Stimulated activated CD8-positive, alpha-beta memory T cell treated with anti-CD3 and anti-CD28 coated beads, Interleukin-7, amount 100 ng/mL, for 4 hours (primary cell): ENCODE results near the gene LRRTM4.
"Not testable (repeated sequence)": the region's sequence is repeated elsewhere in the genome, so short reads cannot be mapped to it uniquely, and the experiment has no call there.

Experiments
- DNase-seq, 2 donors: peaks; one replicate each; pipeline ENCODE4 v3.0.0-alpha.2; 2020; ENCODE audit warnings: low read depth in 2 of 2

The LRRTM4 gene

GRCh38 chr2:77314721-77315120 lies 207.5 kb downstream of the LRRTM4 start:
- no peak for DNase-seq

DNA sequence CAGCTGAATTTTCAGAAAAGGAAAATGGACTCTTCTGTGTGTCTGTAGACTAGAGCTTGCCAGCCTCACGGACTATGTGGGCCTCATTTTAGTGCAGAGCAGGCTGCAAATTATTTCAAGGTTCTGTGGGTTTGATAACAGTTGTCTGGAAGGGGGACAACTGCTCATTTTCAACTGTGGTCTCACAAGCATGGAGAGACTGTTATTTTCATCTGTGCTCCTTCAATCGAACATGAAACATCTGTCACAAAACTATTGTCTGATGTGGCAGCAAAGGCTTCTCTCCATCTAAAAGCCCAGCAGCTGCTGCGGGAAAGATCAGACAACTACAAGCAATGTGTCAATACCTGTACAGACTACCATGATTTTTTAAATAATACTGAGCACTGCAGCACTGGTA lies 211.8 kb downstream of the LRRTM4 start:
- DNase-seq = no peak

- no peak for DNase-seq
These were observed 212.5 kb downstream of the LRRTM4 start for GRCh38 chr2:77309725-77310124.

GRCh38 chr2:77301441-77301840 lies 220.7 kb downstream of the LRRTM4 start:
- no peak for DNase-seq

DNA sequence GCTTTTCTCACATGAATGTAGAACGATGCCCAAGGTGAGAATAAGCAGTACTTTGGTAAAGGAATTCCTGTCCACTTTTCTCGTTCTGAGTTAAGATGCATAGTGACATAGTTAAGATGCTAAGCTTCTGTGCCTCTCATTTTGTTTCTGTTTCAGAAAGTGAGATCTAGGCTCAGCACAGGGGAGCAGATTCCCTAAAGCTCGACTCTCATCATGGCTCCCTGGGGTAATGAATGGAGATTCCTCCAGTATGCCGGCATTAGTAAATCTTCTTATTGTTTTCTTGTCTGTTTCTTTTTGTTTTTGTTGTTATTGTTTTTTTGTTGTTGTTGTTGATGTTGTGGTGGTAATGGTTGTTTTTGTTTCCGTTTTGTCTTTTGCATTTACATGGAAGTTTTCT lies 225.4 kb downstream of the LRRTM4 start:
- DNase-seq = no peak

DNA sequence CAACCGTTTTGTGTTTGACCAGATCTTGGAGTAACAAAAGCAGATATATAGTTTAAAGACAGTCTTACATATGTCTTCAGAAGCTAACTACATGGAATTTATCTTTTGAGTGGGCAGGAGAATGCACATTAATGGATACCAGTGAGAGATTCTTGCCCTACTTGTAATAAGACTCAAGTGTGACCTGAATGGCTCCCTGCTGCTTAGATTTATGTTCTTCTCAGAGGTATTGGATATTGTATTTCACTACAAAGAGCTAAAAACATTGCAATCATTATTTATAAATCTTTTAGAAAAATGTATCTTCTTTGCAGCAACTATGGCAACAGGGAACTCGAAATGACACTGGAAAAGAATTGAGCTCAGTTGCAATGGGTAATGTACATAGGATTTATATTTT lies 227.7 kb downstream of the LRRTM4 start:
- DNase-seq = no peak

GRCh38 chr2:77284353-77284752 lies 237.8 kb downstream of the LRRTM4 start:
- DNase-seq = no peak

DNA sequence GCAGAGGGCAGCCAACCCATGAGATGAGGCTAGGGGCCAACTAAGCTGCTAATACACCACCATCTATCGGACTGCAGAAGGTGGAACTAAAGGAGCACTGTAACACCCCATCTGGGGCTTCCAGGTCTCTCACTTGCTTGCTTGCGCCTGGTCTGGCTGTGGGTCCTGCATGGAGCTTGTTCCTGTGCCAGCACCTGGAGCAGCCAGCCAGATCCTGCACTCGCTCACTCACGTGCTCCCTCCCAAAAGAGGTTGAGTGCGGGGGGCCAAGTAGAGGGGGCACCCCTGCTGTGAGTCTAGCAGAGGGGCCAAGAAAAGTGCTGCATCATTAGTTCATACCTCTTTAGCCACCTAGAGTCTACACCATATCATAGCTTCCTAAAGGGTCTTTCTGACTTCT lies 250.9 kb downstream of the LRRTM4 start:
- DNase-seq = no peak

- no peak for DNase-seq
These were observed 251.7 kb downstream of the LRRTM4 start for GRCh38 chr2:77270433-77270832.

GRCh38 chr2:77268626-77269025 lies 253.6 kb downstream of the LRRTM4 start:
- no peak for DNase-seq

DNA sequence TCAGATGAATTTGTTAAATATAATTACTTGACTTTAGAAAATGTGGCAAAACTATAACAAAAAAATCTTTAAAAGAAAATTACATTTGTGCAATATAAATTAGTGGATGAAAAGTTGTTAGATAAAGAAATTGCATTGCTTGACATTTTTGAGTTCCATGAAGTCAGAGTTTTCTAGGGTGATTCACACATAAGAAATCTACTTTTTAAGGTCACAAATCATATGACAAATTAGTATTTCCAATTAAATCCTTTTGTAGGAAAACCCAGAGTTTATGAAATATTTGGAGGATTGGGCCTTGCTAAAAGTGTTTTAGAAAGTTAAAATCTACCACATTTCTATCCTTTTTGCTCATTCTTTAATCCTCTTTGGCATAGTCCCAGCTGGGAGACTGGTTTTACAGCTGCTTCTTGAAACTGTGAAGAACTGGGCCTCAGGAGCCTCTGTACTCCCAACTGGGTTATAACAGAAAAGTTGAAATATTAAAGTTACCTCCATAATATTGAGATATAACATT lies 289.2 kb downstream of the LRRTM4 start:
- no peak for DNase-seq

DNA sequence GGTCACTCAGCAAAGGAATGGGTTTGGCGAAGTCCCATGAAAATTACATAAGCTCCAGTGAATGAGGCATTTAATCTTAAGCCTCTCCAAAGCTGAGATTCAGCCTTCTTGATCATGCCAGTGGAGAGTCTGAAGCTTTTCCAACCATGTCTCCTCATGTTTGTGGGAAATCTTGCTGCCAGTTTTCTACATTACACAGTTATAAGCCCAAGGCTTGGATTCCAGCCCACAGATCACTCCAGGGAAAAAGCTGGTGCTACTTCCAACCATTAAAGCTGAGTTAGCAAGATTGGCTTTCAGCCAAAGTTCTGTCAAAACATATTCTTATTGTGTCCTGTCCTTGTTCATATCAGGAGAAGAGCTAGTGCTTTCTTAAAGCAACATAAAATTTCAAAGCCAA lies 293.8 kb downstream of the LRRTM4 start:
- DNase-seq = no peak

- no peak for DNase-seq
These were observed 311.5 kb downstream of the LRRTM4 start for GRCh38 chr2:77210725-77211124.

DNA sequence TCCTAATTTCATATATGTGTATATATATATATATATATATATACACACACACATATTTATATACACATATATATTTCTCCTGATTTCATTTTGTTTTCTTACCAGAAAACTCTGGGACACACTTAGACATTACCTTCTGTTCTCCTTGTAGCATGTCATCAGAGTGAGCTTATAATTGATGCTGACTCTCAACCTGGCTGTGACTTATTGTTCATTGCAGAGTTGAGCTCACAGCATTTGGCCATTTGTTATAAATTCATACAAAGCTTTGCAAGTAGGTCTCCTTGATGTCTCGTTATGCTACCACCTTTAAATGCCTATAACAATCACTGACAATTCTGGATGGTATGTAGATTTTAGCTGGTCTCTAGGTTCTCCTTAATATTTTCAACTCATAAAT lies 314.8 kb downstream of the LRRTM4 start:
- no peak for DNase-seq

- DNase-seq = no peak
These were observed 320.4 kb downstream of the LRRTM4 start for GRCh38 chr2:77201755-77202154.

- no peak for DNase-seq
These were observed 322.8 kb downstream of the LRRTM4 start for GRCh38 chr2:77199411-77199810.

DNA sequence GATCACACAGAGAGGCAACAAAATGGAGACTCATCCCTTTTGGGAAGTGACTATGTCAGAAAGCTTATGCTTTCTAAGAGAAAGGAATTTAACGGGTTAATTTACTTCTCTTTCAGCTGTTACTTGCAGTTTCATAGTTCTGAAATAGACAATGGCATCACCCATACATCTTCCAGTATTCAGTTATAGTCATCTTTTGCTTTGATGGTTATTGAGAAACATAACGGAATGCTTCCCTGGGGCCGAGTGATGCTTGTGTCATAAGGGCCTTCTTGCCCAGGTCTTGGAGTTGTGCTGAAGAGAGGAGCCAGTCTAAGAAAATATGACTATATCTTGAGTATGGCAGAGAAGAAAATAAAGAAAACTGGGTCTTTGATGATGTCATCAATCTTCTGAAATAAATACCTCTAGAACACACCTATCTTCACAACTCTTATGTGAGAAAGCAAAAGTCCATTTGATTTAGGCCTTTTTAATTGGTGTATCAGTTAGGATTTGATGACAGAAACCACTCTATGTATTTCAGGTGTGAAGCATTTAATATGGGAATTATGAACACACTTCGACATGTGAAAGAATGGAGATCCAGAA lies 328.2 kb downstream of the LRRTM4 start:
- DNase-seq = no peak

DNA sequence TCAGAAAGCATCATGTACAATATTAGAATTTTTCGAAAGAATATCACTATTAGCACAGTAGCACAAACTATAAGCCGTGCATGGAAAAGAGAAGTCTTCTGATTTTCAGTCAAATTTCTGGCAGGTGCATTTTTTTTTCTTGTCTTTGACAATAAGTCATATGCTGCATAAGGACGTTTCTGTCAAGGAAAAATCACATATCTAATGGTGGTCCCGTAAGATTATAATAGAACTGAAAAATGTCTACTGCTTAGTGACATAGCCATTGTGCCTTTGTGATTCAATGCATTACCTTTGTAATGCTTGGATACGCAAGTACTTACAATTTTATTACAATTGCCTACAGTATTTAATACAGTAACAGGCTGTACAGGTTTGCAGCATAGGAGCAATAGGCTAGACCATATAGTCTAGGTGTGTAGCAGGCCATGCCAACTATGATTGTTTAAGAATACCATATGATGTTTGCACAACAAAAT lies 329.3 kb downstream of the LRRTM4 start:
- DNase-seq = no peak

- DNase-seq = no peak
These were observed 330.5 kb downstream of the LRRTM4 start for GRCh38 chr2:77191665-77192064.

DNA sequence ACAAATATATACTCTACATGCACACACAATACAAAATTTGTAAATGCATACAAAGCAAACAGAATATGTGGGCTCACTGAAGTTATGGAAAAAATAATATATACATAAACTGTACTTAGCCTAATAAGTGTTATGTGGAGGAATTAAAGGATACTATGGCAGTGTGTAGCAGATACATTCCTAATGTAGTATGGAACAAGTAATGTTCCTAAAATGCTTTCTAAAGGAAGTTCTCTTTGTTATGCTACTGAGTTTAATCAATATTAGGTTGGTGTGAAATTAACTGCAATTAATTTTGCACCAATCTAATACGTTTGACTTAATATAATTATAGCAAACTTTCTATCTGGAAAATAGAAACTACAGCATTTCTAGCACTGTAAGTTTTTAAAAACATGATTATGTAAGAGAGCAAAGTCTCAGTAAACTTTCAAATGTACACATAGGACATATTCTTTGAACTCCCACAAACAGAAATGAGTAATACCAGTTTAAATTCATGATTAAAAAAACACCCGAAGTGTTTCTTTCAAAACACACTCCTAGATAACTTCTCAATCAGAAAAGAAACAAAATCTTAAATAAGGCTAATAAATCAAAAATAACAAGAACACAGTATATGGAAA lies 331.3 kb downstream of the LRRTM4 start:
- no peak for DNase-seq

DNA sequence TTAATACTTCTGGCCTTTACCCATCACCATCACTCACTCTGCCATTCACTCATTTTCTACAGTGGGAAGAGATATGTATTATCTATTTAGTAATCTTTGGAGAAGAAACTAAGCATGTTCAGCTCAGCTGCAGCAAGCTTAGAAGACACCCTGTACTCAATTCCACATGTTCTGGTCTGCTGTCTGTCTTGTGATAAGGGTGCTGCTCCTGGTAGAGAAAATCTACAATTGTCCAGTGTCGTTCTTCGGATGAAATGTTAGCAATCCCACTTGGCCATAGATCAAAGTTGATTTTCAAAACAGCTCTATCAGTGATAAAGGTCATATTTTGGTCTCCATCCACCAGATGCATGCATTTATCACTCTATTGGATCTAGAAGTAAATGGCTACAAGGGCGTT lies 337.1 kb downstream of the LRRTM4 start:
- no peak for DNase-seq

DNA sequence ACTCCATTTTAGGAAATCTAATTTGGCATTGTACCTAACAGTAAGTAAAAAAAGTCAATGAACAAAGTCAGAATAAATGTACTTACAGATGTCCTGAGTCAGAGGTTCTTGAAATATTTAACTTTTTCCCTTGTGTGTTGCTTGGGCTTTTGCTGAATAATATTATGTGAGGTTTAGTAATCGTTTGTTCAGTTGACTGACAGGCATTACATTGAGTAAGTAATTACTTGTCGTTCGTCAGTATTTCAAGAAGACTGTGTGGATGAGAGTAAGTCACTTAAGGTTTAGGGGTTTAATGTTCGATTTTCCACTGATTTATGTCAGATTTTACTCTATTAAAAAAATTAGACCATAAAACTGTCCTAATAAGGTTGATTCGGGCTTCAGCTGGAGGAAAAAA lies 342.9 kb downstream of the LRRTM4 start:
- no peak for DNase-seq

DNA sequence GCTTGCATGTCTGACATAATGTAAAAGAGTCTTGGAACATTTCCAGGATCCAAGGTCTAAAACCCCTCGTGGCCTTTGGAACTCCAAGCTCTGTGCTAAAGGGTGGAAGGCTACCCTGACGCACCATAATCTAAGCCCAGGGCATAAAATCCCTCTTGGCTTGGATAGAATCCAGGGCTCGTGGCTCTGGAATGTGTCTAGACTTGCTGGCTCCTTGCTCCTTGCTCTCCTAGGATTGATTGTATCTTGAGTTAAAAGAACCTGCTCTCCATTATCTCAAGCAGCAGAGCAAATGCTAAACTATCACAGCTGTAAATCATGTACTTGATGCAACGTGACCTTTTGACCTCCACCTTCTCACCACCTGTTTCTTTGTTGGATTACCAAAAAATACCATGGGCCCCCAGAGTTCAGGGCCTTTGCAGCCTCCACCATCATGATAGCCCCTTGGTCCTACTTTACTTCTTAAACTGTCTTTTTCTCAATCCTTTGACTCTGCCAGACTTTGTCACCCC lies 346.9 kb downstream of the LRRTM4 start:
- DNase-seq = not testable (repeated sequence)
